ENCODE data around the gene FAM3A.

DNA sequence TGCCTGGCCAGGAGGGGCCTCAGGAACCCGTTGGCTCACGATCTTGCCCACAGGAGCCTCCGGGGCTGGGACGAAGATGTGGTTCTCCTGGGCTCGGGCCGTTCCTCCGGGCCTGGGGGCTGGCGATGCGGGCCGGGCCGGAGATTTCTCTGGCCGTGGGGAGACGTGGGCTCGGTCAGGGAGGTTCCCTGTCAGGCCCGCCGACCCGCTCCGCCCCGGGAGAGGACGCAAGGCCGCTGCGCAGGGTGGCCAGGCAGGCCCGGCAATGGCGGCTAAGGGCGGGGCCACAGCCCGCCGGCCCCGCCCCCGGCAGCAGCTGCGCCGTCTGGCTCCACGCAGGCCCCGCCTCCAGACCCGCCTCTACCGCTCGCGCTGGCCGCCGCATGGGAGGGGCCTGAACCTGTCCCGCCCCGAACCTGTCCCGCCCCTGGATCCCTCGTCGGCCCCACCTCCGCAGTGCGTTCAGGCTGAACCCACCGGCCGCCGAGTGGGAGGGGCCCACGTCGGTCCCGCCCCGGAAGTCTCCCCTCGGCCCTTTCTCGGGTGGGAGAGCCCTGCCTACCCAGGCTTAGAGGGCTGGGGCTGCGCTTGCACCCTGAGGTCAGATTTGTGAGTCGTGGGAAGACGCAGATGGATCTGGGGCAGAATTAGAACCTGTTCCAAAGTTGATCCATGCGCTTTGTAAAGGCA lies at the start of gene FAM3A:
- TF ChIP-seq, protein P1, sequence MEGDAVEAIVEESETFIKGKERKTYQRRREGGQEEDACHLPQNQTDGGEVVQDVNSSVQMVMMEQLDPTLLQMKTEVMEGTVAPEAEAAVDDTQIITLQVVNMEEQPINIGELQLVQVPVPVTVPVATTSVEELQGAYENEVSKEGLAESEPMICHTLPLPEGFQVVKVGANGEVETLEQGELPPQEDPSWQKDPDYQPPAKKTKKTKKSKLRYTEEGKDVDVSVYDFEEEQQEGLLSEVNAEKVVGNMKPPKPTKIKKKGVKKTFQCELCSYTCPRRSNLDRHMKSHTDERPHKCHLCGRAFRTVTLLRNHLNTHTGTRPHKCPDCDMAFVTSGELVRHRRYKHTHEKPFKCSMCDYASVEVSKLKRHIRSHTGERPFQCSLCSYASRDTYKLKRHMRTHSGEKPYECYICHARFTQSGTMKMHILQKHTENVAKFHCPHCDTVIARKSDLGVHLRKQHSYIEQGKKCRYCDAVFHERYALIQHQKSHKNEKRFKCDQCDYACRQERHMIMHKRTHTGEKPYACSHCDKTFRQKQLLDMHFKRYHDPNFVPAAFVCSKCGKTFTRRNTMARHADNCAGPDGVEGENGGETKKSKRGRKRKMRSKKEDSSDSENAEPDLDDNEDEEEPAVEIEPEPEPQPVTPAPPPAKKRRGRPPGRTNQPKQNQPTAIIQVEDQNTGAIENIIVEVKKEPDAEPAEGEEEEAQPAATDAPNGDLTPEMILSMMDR (IDR thresholded peaks at IDR 0.05), result no peak
- no peak for TF ChIP-seq EZH2phosphoT487 (IDR thresholded peaks at IDR 0.05)

Data from neural progenitor cell (in vitro differentiated cells).